HG02759 (cell line): Measurements from ENCODE around the gene DIPK1A.

Experiments
- ATAC-seq: cut with Tn5 transposase; IDR thresholded peaks from one replicate; pipeline ENCODE4 v1.9.1; 2021; ENCODE audit warnings: mild to moderate bottlenecking, moderate library complexity; ENCODE audit not compliant: unreplicated experiment

DIPK1A gene

GRCh38 chr1:92808381-92808780 is 152.9 kb downstream of the DIPK1A start:
- no peak for ATAC-seq

- no peak for ATAC-seq
These were observed 156.0 kb downstream of the DIPK1A start for GRCh38 chr1:92805216-92805615.

- ATAC-seq: no peak
These were observed 156.5 kb downstream of the DIPK1A start for GRCh38 chr1:92804721-92805201.

GRCh38 chr1:92803140-92803887 is 157.9 kb downstream of the DIPK1A start:
- ATAC-seq: no peak

- no peak for ATAC-seq
These were observed 163.3 kb downstream of the DIPK1A start for GRCh38 chr1:92797961-92798360.

GRCh38 chr1:92797297-92797696 is 164.0 kb downstream of the DIPK1A start:
- no peak for ATAC-seq

GRCh38 chr1:92795166-92795565 is 166.1 kb downstream of the DIPK1A start:
- no peak for ATAC-seq

- no peak for ATAC-seq
These were observed 168.9 kb downstream of the DIPK1A start for GRCh38 chr1:92792340-92792782.
